GM12878 (cell line): ENCODE results near the gene BMP8B. TPM values are rescaled to one million over a fixed set of nuclear protein-coding genes. Genes with fewer than 3 reads are reported as not detected.
"Not testable (repeated sequence)": the region's sequence is repeated elsewhere in the genome, so short reads cannot be mapped to it uniquely, and the experiment has no call there.

Experiments used
- ATAC-seq: fragments of 200-7000 bp; cut with Tn5 transposase; 3 replicates; pipeline ENCODE4 v1.9.1; 2020; ENCODE audit warnings: mild to moderate bottlenecking, moderate library complexity
- BruUV-seq: library from RNA; stranded (reverse); fragments of 400-500 nt; replicated peaks from 2 replicates; lab custom pipeline; 2021; lab: Mats Ljungman, UMichigan
- CTCF ChIA-PET: fragments of 300-600 bp; sonication (Branson Sonifier 250); formaldehyde crosslinking; extraction: SDS; loops from one replicate; lab custom pipeline; 2021; ENCODE audit warnings: inconsistent platforms; lab: Yijun Ruan, JAX
- POLR2A ChIA-PET: fragments of 350-600 bp; formaldehyde crosslinking; extraction: SDS; loops from one replicate; lab custom pipeline; 2021; ENCODE audit warnings: inconsistent platforms; lab: Charles Lee
- RAD21 ChIA-PET: fragments of 300-600 bp; sonication (Branson Sonifier 250); formaldehyde crosslinking; loops from one replicate; lab custom pipeline; 2023; ENCODE audit warnings: antibody characterized with exemption; ENCODE audit not compliant: unreplicated experiment; lab: Charles Lee
- SMC1A ChIA-PET: fragments of 300-600 bp; sonication (Branson Sonifier 250); formaldehyde crosslinking; loops from one replicate; lab custom pipeline; 2023; ENCODE audit not compliant: unreplicated experiment, uncharacterized antibody; lab: Charles Lee
- DNase-seq: peaks from one replicate; pipeline ENCODE4 v3.0.0-alpha.2; 2011; ENCODE audit warnings: low read depth, low spot score
- FAIRE-seq: peaks from 3 replicates; lab custom pipeline; 2011; peaks lifted over from hg19 to GRCh38; lab: Jason Lieb, UNC
- H2AFZ ChIP-seq: 2 replicates; pipeline ENCODE4 v1.6.0; 2011; ENCODE audit warnings: low read depth, low read length, control low read depth; ENCODE audit not compliant: control insufficient read depth
- H3K27ac ChIP-seq: 2 replicates; pipeline ENCODE4 v1.5.1; 2011; ENCODE audit warnings: control low read depth; ENCODE audit not compliant: control insufficient read depth, insufficient read depth
- H3K27me3 ChIP-seq, 2 experiments: replicated peaks in 1 of 2; 2 replicates each; pipeline versions ENCODE4 v1.6.0 to v1.6.1; 2011; ENCODE audit warnings: low read length in 1 of 2; ENCODE audit not compliant: control insufficient read depth in 2 of 2, insufficient read depth in 2 of 2
- H3K36me3 ChIP-seq, 2 experiments: 2 replicates each; pipeline ENCODE4 v1.5.1; 2011; ENCODE audit warnings: low read length in 1 of 2; ENCODE audit not compliant: control insufficient read depth in 2 of 2, insufficient read depth in 2 of 2
- H3K4me1 ChIP-seq: 2 replicates; pipeline ENCODE4 v1.6.1; 2011; ENCODE audit warnings: mild to moderate bottlenecking, low read length, moderate library complexity, mixed read lengths; ENCODE audit not compliant: control insufficient read depth, insufficient read depth
- H3K4me2 ChIP-seq: 2 replicates; pipeline ENCODE4 v1.6.0; 2011; ENCODE audit warnings: control low read depth; ENCODE audit not compliant: control insufficient read depth, insufficient read depth
- H3K4me3 ChIP-seq: fragments of 200-600 bp; sonication (generic); 2 replicates; pipeline ENCODE4 v1.5.1; 2016
- H3K79me2 ChIP-seq: 2 replicates; pipeline ENCODE4 v1.6.0; 2011; ENCODE audit warnings: low read length; ENCODE audit not compliant: control insufficient read depth, insufficient read depth
- H3K9ac ChIP-seq: 2 replicates; pipeline ENCODE4 v1.8.0; 2011; ENCODE audit warnings: low read length, control low read depth, mixed read lengths; ENCODE audit not compliant: control insufficient read depth, insufficient read depth
- H3K9me3 ChIP-seq: replicated peaks from 3 replicates; pipeline ENCODE4 v1.5.1; 2011; ENCODE audit warnings: mild to moderate bottlenecking, low read length; ENCODE audit not compliant: control insufficient read depth, insufficient read depth
- H4K20me1 ChIP-seq: 2 replicates; pipeline ENCODE4 v1.6.0; 2011; ENCODE audit not compliant: control insufficient read depth, insufficient read depth
- WGBS: methylation state at CpG from one replicate; pipeline ENCODE4 v1.1.6; 2016; ENCODE audit warnings: low lambda C conversion rate; ENCODE audit not compliant: insufficient replicate concordance, insufficient coverage; ENCODE audit errors: missing lambda C conversion rate; 5-methylcytosine and 5-hydroxymethylcytosine counted together
- in situ Hi-C: fragments of 300-500 bp; cut with MboI; formaldehyde crosslinking; loops from 9 replicates; pipeline ENCODE4 v1.14.3; 2018; ENCODE audit warnings: mixed read lengths
- intact Hi-C: fragments of 100-400 bp; cut with micrococcal nuclease; formaldehyde crosslinking; loops from one replicate; pipeline ENCODE4 v1.14.2; 2022; ENCODE audit not compliant: unreplicated experiment
- polyA plus RNA-seq, 11 experiments: library from polyadenylated mRNA; depleted of rRNA in 4 of 11; unstranded in 6 of 11; stranded (reverse) in 5 of 11; fragments of >200 nt; fragmentation: Nextera tagmentation in 4 of 11; fragmentation: Illumina TruSeq in 1 of 11; extraction: Ambion mirVana in 4 of 11; extraction: Trizol in 1 of 11; gene quantifications; 1 replicate in 1 of 11; 2 replicates in 10 of 11; pipeline versions ENCODE4 v1.2.1 to v1.2.3, GENCODE V29; 2011 to 2016; ENCODE audit warnings: inconsistent platforms in 2 of 11, missing spikeins in 2 of 11, low read depth in 1 of 11
- total RNA-seq, 4 experiments: library from RNA; depleted of rRNA in 3 of 4; stranded (reverse); fragments of >200 nt in 3 of 4; fragmentation: Illumina TruSeq in 1 of 4; extraction: Trizol in 1 of 4; gene quantifications; 2 replicates each; pipeline versions ENCODE4 v1.2.1 to v1.2.3, GENCODE V29; 2013 to 2021

The BMP8B gene
- total and polyA plus RNA-seq, 10 of the 15 experiments (the other 5 are each of a cell fraction or from before 2014, with no cell fraction given) = 0.09 to 1.2 (median 0.52) TPM

- CTCF ChIA-PET, POLR2A ChIA-PET, H3K27ac ChIP-seq, DNase-seq, H2AFZ ChIP-seq, ATAC-seq, H3K36me3 ChIP-seq, FAIRE-seq, in situ Hi-C loops, BruUV-seq, H3K4me1 ChIP-seq, SMC1A ChIA-PET, H4K20me1 ChIP-seq, H3K79me2 ChIP-seq, H3K9ac ChIP-seq, RAD21 ChIA-PET, intact Hi-C loops, H3K27me3 ChIP-seq, H3K4me2 ChIP-seq, H3K4me3 ChIP-seq, H3K9me3 ChIP-seq: not testable (repeated sequence)
- 85% methylated on average over 14 of the region's 19 CpGs for WGBS
Measured at GRCh38 chr1:39769502-39769901, 19.2 kb downstream of the BMP8B start.

DNA sequence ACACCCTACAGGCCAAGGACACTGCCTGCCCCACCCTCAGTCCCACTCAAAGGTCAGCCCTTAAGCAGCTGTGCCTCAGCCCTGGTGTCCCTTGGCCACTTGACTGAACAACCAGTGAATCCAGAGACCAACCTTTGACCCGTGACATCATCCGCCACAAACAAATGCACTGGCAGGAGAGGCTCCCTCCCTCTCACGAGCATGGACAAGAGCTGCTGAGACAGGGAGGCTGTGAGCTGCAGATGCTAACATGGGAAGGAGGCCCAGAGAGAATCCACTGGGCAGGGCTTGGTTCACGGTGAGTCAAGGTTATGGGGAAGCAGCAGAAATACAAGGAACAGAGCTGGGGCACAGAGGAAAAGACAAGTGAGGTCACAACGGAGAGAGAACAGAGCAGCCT lies 22.2 kb downstream of the BMP8B start:
- DNase-seq, BruUV-seq, intact Hi-C loops, H3K9ac ChIP-seq, H4K20me1 ChIP-seq, H3K4me1 ChIP-seq, FAIRE-seq, POLR2A ChIA-PET, H3K27me3 ChIP-seq, H3K4me3 ChIP-seq, CTCF ChIA-PET, RAD21 ChIA-PET, H2AFZ ChIP-seq, H3K36me3 ChIP-seq, H3K27ac ChIP-seq, in situ Hi-C loops, H3K79me2 ChIP-seq, SMC1A ChIA-PET, H3K4me2 ChIP-seq, ATAC-seq, H3K9me3 ChIP-seq: not testable (repeated sequence)
- WGBS = 38% methylated on average over 1 of the region's 5 CpGs

DNA sequence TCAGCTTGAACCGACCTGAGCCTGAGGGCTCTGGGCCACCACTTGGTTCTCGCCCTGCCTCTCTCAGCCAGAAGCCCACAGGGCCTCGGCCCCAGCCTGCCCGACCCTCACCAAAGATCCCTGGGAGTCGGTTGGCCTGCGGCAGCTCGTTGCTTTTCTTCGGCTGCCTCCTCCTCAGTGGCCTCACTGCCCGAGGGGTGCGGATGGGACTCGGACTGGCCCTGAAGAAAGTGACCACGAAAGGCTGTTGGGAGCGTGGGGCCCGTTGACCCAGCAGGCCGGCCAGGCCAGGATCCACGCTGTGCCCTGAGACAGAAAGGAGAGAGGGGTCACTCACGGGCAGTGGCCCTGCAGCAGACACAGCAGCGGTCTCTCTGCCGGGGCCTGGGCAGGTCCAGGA lies 24.2 kb downstream of the BMP8B start:
- ATAC-seq, H3K27ac ChIP-seq, RAD21 ChIA-PET, H3K9ac ChIP-seq, POLR2A ChIA-PET, H3K4me3 ChIP-seq, in situ Hi-C loops, H3K4me1 ChIP-seq, CTCF ChIA-PET, BruUV-seq, H3K9me3 ChIP-seq, intact Hi-C loops, H3K79me2 ChIP-seq, H4K20me1 ChIP-seq, H3K4me2 ChIP-seq, H3K36me3 ChIP-seq, H3K27me3 ChIP-seq, FAIRE-seq, SMC1A ChIA-PET, DNase-seq, H2AFZ ChIP-seq: not testable (repeated sequence)
- 92% methylated on average over 8 of the region's 19 CpGs for WGBS

- H3K9ac ChIP-seq, H3K27ac ChIP-seq, RAD21 ChIA-PET, FAIRE-seq, SMC1A ChIA-PET, DNase-seq, H3K27me3 ChIP-seq, H3K4me3 ChIP-seq, H2AFZ ChIP-seq, H3K9me3 ChIP-seq, in situ Hi-C loops, H3K4me2 ChIP-seq, H4K20me1 ChIP-seq, POLR2A ChIA-PET, intact Hi-C loops, H3K4me1 ChIP-seq, H3K79me2 ChIP-seq, BruUV-seq, CTCF ChIA-PET, H3K36me3 ChIP-seq, ATAC-seq: not testable (repeated sequence)
- 76% methylated on average over 15 of the region's 18 CpGs for WGBS
Measured at GRCh38 chr1:39763619-39764374, 24.9 kb downstream of the BMP8B start.
